HG02571 (cell line): ENCODE measurements around the gene CHMP6.

ENCODE experiments used
- ATAC-seq: cut with Tn5 transposase; IDR thresholded peaks from one replicate; pipeline ENCODE4 v1.9.1; 2021; ENCODE audit warnings: mild to moderate bottlenecking, moderate library complexity; ENCODE audit not compliant: unreplicated experiment

Gene CHMP6

GRCh38 chr17:81042606-81043005, 51.0 kb downstream of the CHMP6 start:
- no peak for ATAC-seq

- no peak for ATAC-seq
These were observed 51.7 kb downstream of the CHMP6 start for GRCh38 chr17:81043319-81043724.

- ATAC-seq = no peak
These were observed 52.2 kb downstream of the CHMP6 start for GRCh38 chr17:81043725-81044427.

GRCh38 chr17:81044428-81044763, 52.8 kb downstream of the CHMP6 start:
- no peak for ATAC-seq

GRCh38 chr17:81044764-81045589, 53.3 kb downstream of the CHMP6 start:
- no peak for ATAC-seq

- no peak for ATAC-seq
These were observed 54.0 kb downstream of the CHMP6 start for GRCh38 chr17:81045590-81046095.

- no peak for ATAC-seq
These were observed 54.6 kb downstream of the CHMP6 start for GRCh38 chr17:81046132-81046769.

- ATAC-seq = no peak
These were observed 55.2 kb downstream of the CHMP6 start for GRCh38 chr17:81046770-81047359.

GRCh38 chr17:81048827-81049371, 57.3 kb downstream of the CHMP6 start:
- ATAC-seq = no peak

- no peak for ATAC-seq
These were observed 57.8 kb downstream of the CHMP6 start for GRCh38 chr17:81049372-81049911.
